Measurements from ENCODE around the gene TSHZ2.

The TSHZ2 gene

GRCh38 chr20:53183181-53183580 is 211.0 kb downstream of the TSHZ2 start:
- DNase-seq (ENCODE audit: insufficient read length) (no peak), FAIRE-seq (no peak)
- TF ChIP-seq POLR2A (IDR thresholded peaks at IDR 0.05; ENCODE audit: low read depth, low read length) (no peak), POLR2AphosphoS5 (IDR thresholded peaks at IDR 0.05; ENCODE audit: low read depth, low read length) (no peak), TAF1 (IDR thresholded peaks at IDR 0.05; ENCODE audit: borderline replicate concordance, low read depth, low read length) (no peak)

GRCh38 chr20:53186635-53187034 is 214.5 kb downstream of the TSHZ2 start:
- no peak for DNase-seq (ENCODE audit: insufficient read length)
- TF ChIP-seq POLR2AphosphoS5 (IDR thresholded peaks at IDR 0.05; ENCODE audit: low read depth, low read length) = no peak
- TF ChIP-seq POLR2A (IDR thresholded peaks at IDR 0.05; ENCODE audit: low read depth, low read length) = no peak
- no peak for FAIRE-seq

GRCh38 chr20:53187392-53188068 is 215.4 kb downstream of the TSHZ2 start:
- TF ChIP-seq TAF1 (IDR thresholded peaks at IDR 0.05; ENCODE audit: borderline replicate concordance, low read depth, low read length) (no peak), POLR2AphosphoS5 (IDR thresholded peaks at IDR 0.05; ENCODE audit: low read depth, low read length) (no peak), POLR2A (IDR thresholded peaks at IDR 0.05; ENCODE audit: low read depth, low read length) (no peak)
- FAIRE-seq (no peak), DNase-seq (ENCODE audit: insufficient read length) (no peak)

GRCh38 chr20:53190225-53190624 is 218.1 kb downstream of the TSHZ2 start:
- DNase-seq (ENCODE audit: insufficient read length) = no peak
- no peak for FAIRE-seq
- TF ChIP-seq POLR2AphosphoS5 (IDR thresholded peaks at IDR 0.05; ENCODE audit: low read depth, low read length) (no peak), POLR2A (IDR thresholded peaks at IDR 0.05; ENCODE audit: low read depth, low read length) (no peak)

- DNase-seq (ENCODE audit: insufficient read length) = no peak
- TF ChIP-seq POLR2AphosphoS5 (IDR thresholded peaks at IDR 0.05; ENCODE audit: low read depth, low read length) (no peak), POLR2A (IDR thresholded peaks at IDR 0.05; ENCODE audit: low read depth, low read length) (no peak)
- no peak for FAIRE-seq
Observed at GRCh38 chr20:53191957-53192356, 219.8 kb downstream of the TSHZ2 start.

GRCh38 chr20:53194306-53195290 is 222.4 kb downstream of the TSHZ2 start:
- DNase-seq (ENCODE audit: insufficient read length) = no peak
- no peak for FAIRE-seq
- TF ChIP-seq TAF1 (IDR thresholded peaks at IDR 0.05; ENCODE audit: borderline replicate concordance, low read depth, low read length) (no peak), POLR2AphosphoS5 (IDR thresholded peaks at IDR 0.05; ENCODE audit: low read depth, low read length) (no peak), POLR2A (IDR thresholded peaks at IDR 0.05; ENCODE audit: low read depth, low read length) (no peak)

GRCh38 chr20:53195876-53196610 is 223.9 kb downstream of the TSHZ2 start:
- FAIRE-seq = no peak
- DNase-seq (ENCODE audit: insufficient read length) = no peak
- TF ChIP-seq POLR2A (IDR thresholded peaks at IDR 0.05; ENCODE audit: low read depth, low read length) (no peak), POLR2AphosphoS5 (IDR thresholded peaks at IDR 0.05; ENCODE audit: low read depth, low read length) (no peak), TAF1 (IDR thresholded peaks at IDR 0.05; ENCODE audit: borderline replicate concordance, low read depth, low read length) (no peak)

- TF ChIP-seq POLR2A (IDR thresholded peaks at IDR 0.05; ENCODE audit: low read depth, low read length) (no peak), TAF1 (IDR thresholded peaks at IDR 0.05; ENCODE audit: borderline replicate concordance, low read depth, low read length) (no peak), POLR2AphosphoS5 (IDR thresholded peaks at IDR 0.05; ENCODE audit: low read depth, low read length) (no peak)
- no peak for FAIRE-seq
- no peak for DNase-seq (ENCODE audit: insufficient read length)
Observed at GRCh38 chr20:53201588-53201987, 229.4 kb downstream of the TSHZ2 start.

GRCh38 chr20:53202777-53203176 is 230.6 kb downstream of the TSHZ2 start:
- no peak for FAIRE-seq
- TF ChIP-seq POLR2AphosphoS5 (IDR thresholded peaks at IDR 0.05; ENCODE audit: low read depth, low read length) (no peak), POLR2A (IDR thresholded peaks at IDR 0.05; ENCODE audit: low read depth, low read length) (no peak), TAF1 (IDR thresholded peaks at IDR 0.05; ENCODE audit: borderline replicate concordance, low read depth, low read length) (no peak)

GRCh38 chr20:53205046-53205445 is 232.9 kb downstream of the TSHZ2 start:
- TF ChIP-seq POLR2AphosphoS5 (IDR thresholded peaks at IDR 0.05; ENCODE audit: low read depth, low read length) = no peak
- TF ChIP-seq POLR2A (IDR thresholded peaks at IDR 0.05; ENCODE audit: low read depth, low read length) = no peak
- no peak for TF ChIP-seq TAF1 (IDR thresholded peaks at IDR 0.05; ENCODE audit: borderline replicate concordance, low read depth, low read length)
- FAIRE-seq = no peak

More at GRCh38 chr20:53202777-53203176, 230.6 kb downstream of the TSHZ2 start:
- no peak for DNase-seq (ENCODE audit: insufficient read length)

GRCh38 chr20:53208110-53208832 is 236.1 kb downstream of the TSHZ2 start:
- FAIRE-seq = no peak
- TF ChIP-seq TAF1 (IDR thresholded peaks at IDR 0.05; ENCODE audit: borderline replicate concordance, low read depth, low read length) = no peak
- TF ChIP-seq POLR2AphosphoS5 (IDR thresholded peaks at IDR 0.05; ENCODE audit: low read depth, low read length) = no peak
- TF ChIP-seq POLR2A (IDR thresholded peaks at IDR 0.05; ENCODE audit: low read depth, low read length) = no peak
- DNase-seq (ENCODE audit: insufficient read length) = no peak

More at GRCh38 chr20:53205046-53205445, 232.9 kb downstream of the TSHZ2 start:
- no peak for DNase-seq (ENCODE audit: insufficient read length)

All from GM12892 (cell line).